Left lung (tissue), 10 donors: ENCODE results near the gene RFC5. TPM values are rescaled to one million over a fixed set of nuclear protein-coding genes. Genes with fewer than 3 reads are reported as not detected.

Experiments
- ATAC-seq: fragments of 200-7000 bp; cut with Tn5 transposase; one replicate; pipeline ENCODE4 v1.9.1; 2020; ENCODE audit warnings: moderate library complexity
- DNase-seq, 4 donors: peaks; one replicate each; pipeline ENCODE4 v3.0.0-alpha.2; 2013 to 2020
- H3K27ac ChIP-seq, 2 donors: fragments of 200-600 bp; sonication (generic) in 1 of 2; one replicate each; pipeline versions ENCODE4 v1.5.0 to v1.8.0; 2020 to 2021
- H3K27me3 ChIP-seq, 2 donors: fragments of 200-600 bp; sonication (generic) in 1 of 2; one replicate each; pipeline versions ENCODE4 v1.5.0 to v1.8.0; 2020 to 2021
- H3K36me3 ChIP-seq, 2 donors: fragments of 200-600 bp; sonication (generic) in 1 of 2; one replicate each; pipeline versions ENCODE4 v1.5.0 to v1.8.0; 2020 to 2021
- H3K4me1 ChIP-seq, 2 donors: fragments of 200-600 bp; one replicate each; pipeline ENCODE4 v1.8.0; 2021
- H3K4me3 ChIP-seq, 2 donors: fragments of 200-600 bp; sonication (generic) in 1 of 2; one replicate each; pipeline versions ENCODE4 v1.5.0 to v1.8.0; 2020 to 2021; ENCODE audit warnings: mild to moderate bottlenecking in 1 of 2
- H3K9me3 ChIP-seq, 2 donors: fragments of 200-600 bp; sonication (generic) in 1 of 2; one replicate each; pipeline versions ENCODE4 v1.5.0 to v1.8.0; 2020 to 2021
- intact Hi-C, 2 donors: fragments of 100-400 bp; cut with DNase I; formaldehyde crosslinking; loops; one replicate each; pipeline versions ENCODE4 v1.11.2 to v1.14.2; 2022
- polyA plus RNA-seq, 6 donors: library from polyadenylated mRNA; unstranded; fragments of 120-200 nt; gene quantifications; one replicate each; pipeline ENCODE4 v1.2.1, GENCODE V29; 2013; ENCODE audit not compliant: insufficient read length in 6 of 6
- total RNA-seq, 2 donors: library from RNA; stranded (reverse); fragmentation: NEBNext Ultra II Directional; extraction: Animal tissue kit (Norgen Biotek cat#: 25700); gene quantifications; one replicate each; pipeline ENCODE4 v1.2.1, GENCODE V29; 2021
- TF ChIP-seq, protein P1 (sequence below), 2 donors: fragments of 200-600 bp; sonication (generic) in 1 of 2; IDR thresholded peaks; one replicate each; pipeline versions ENCODE4 v1.5.0 to v1.8.0; 2021; ENCODE audit warnings: antibody characterized with exemption in 2 of 2
- donor health status: DM: no; HTN: yes; CAD: no.
- donor health status: DM: no; HTN: no; CAD: no.

RFC5 gene
- total and polyA plus RNA-seq, 8 donors, result 12.1 to 35.8 (median 32.6) TPM

DNA sequence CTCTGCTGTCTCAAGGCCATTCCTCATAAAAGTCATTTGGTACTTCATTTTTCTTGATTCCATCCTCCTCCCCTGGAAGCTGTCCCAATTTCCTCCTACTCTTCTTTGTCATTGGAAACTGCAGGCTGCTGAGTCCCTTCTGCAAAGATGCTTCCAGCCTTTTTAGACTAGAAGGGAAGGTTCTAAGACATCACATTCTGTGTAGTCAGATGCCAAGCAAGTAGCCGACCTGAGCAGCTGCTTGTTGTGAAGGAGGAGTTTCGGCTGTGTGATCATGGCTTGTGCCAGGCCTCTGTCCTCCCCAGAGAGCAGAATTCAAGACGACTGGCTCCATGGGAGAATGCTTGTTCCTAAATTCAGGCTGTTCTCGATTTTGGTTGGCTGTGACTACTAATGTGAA is 8.7 kb downstream of the RFC5 start:
- H3K9me3 ChIP-seq, result no peaks in the 10 kb centered on the region
- H3K27ac ChIP-seq, result no peak overlapping the region
- intact Hi-C loops, result no loop called here
- H3K27me3 ChIP-seq, result no peaks in the 10 kb centered on the region
- TF ChIP-seq, protein P1, sequence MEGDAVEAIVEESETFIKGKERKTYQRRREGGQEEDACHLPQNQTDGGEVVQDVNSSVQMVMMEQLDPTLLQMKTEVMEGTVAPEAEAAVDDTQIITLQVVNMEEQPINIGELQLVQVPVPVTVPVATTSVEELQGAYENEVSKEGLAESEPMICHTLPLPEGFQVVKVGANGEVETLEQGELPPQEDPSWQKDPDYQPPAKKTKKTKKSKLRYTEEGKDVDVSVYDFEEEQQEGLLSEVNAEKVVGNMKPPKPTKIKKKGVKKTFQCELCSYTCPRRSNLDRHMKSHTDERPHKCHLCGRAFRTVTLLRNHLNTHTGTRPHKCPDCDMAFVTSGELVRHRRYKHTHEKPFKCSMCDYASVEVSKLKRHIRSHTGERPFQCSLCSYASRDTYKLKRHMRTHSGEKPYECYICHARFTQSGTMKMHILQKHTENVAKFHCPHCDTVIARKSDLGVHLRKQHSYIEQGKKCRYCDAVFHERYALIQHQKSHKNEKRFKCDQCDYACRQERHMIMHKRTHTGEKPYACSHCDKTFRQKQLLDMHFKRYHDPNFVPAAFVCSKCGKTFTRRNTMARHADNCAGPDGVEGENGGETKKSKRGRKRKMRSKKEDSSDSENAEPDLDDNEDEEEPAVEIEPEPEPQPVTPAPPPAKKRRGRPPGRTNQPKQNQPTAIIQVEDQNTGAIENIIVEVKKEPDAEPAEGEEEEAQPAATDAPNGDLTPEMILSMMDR (IDR thresholded peaks at IDR 0.05), result no peak
- H3K4me3 ChIP-seq, result no peak overlapping the region
- H3K36me3 ChIP-seq, result peaks cover 0 to 88% of the 10 kb centered on the region in 2 donors
- DNase-seq (no peak), ATAC-seq (no peak)
- no peaks in the 10 kb centered on the region for H3K4me1 ChIP-seq

DNA sequence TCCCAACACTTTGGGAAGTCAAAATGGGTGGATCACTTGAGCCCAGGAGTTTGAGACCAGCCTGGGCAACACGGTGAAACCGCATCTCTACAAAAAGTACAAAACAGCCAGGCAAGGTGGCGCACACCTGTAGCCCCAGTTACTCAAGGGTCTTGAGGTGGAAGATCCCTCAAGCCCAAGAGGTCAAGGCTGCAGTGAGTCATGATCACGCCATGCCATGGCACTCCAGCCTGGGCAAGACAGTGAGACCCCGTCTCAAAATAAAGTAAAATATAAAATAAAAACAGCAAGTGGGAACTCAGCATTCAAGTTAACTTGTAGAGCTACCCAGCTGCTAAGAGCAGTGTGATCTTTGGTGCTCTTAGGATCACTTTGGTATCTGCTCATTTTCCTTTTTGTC is 12.7 kb downstream of the RFC5 start:
- DNase-seq (no peak), ATAC-seq (no peak)
- intact Hi-C loops, result no loop called here
- Histone ChIP-seq H3K36me3 (peaks cover 0 to 100% of the 10 kb centered on the region in 2 donors), H3K9me3 (no peaks in the 10 kb centered on the region), H3K27me3 (no peaks in the 10 kb centered on the region), H3K4me3 (no peak overlapping the region), H3K4me1 (no peaks in the 10 kb centered on the region), H3K27ac (no peak overlapping the region)
- TF ChIP-seq, protein P1 (IDR thresholded peaks at IDR 0.05), result no peak

- H3K4me1 ChIP-seq, result no peaks in the 10 kb centered on the region
- peaks cover 0 to 100% of the 10 kb centered on the region in 2 donors for H3K36me3 ChIP-seq
- TF ChIP-seq, protein P1 (IDR thresholded peaks at IDR 0.05), result no peak
- no peaks in the 10 kb centered on the region for H3K9me3 ChIP-seq
- intact Hi-C loops, result no loop called here
- ATAC-seq (no peak), DNase-seq (no peak)
- no peak overlapping the region for H3K27ac ChIP-seq
- no peaks in the 10 kb centered on the region for H3K27me3 ChIP-seq
- H3K4me3 ChIP-seq, result no peak overlapping the region
Observed at GRCh38 chr12:118032188-118032587, 15.7 kb downstream of the RFC5 start.

GRCh38 chr12:118033323-118033722 is 16.8 kb downstream of the RFC5 start:
- TF ChIP-seq, protein P1 (IDR thresholded peaks at IDR 0.05), result no peak
- DNase-seq, result no peak
- H3K36me3 ChIP-seq, result peaks cover 0 to 100% of the 10 kb centered on the region in 2 donors
- no peaks in the 10 kb centered on the region for H3K27me3 ChIP-seq
- no peak overlapping the region for H3K4me3 ChIP-seq
- no peaks in the 10 kb centered on the region for H3K4me1 ChIP-seq
- intact Hi-C loops, result no loop called here
- H3K9me3 ChIP-seq, result no peaks in the 10 kb centered on the region
- ATAC-seq, result no peak
- no peak overlapping the region for H3K27ac ChIP-seq

- Histone ChIP-seq H3K27ac (no peak overlapping the region), H3K4me3 (no peak overlapping the region), H3K4me1 (no peaks in the 10 kb centered on the region), H3K27me3 (no peaks in the 10 kb centered on the region), H3K36me3 (peaks cover 0 to 100% of the 10 kb centered on the region in 2 donors), H3K9me3 (no peaks in the 10 kb centered on the region)
- ATAC-seq (no peak), DNase-seq (peak in 1 of 4 donors; percentile 20)
- TF ChIP-seq, protein P1 (IDR thresholded peaks at IDR 0.05), result no peak
- intact Hi-C loops, result no loop called here
Observed at GRCh38 chr12:118033902-118034301, 17.4 kb downstream of the RFC5 start.
